ENCODE measurements around the gene GABBR2.

DNA sequence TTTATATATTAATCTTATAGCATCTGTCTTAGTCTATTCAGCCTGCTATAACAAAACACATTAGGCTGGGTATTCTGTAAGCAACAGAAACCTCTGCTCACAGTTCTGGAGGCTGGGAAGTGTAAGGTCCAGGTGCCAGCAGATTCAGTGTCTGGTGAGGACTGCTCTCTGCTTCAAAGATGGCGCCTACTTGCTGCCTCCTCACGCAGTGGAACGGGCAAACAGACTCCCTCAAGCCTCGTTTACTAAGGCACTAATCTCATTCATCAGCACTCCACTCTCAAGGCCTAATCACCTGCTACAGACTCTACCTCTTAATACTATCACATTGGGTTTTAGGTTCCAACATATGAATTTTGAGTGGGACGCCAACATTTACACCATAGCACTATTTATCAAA, 448.1 kb downstream of the GABBR2 start:
- TF ChIP-seq, protein P1, sequence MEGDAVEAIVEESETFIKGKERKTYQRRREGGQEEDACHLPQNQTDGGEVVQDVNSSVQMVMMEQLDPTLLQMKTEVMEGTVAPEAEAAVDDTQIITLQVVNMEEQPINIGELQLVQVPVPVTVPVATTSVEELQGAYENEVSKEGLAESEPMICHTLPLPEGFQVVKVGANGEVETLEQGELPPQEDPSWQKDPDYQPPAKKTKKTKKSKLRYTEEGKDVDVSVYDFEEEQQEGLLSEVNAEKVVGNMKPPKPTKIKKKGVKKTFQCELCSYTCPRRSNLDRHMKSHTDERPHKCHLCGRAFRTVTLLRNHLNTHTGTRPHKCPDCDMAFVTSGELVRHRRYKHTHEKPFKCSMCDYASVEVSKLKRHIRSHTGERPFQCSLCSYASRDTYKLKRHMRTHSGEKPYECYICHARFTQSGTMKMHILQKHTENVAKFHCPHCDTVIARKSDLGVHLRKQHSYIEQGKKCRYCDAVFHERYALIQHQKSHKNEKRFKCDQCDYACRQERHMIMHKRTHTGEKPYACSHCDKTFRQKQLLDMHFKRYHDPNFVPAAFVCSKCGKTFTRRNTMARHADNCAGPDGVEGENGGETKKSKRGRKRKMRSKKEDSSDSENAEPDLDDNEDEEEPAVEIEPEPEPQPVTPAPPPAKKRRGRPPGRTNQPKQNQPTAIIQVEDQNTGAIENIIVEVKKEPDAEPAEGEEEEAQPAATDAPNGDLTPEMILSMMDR (IDR thresholded peaks at IDR 0.05), result no peak
- no peak for TF ChIP-seq POLR2A (IDR thresholded peaks at IDR 0.05)
